H1 (cell line): ENCODE measurements around the gene MORF4L1. TPM values are rescaled to one million over a fixed set of nuclear protein-coding genes. Genes with fewer than 3 reads are reported as not detected.
"Not testable (repeated sequence)": the region's sequence is repeated elsewhere in the genome, so short reads cannot be mapped to it uniquely, and the experiment has no call there.

Experiments
- CTCF ChIA-PET: fragments of 300-600 bp; sonication (Branson Sonifier 250); formaldehyde crosslinking; loops from one replicate; lab custom pipeline; 2021; ENCODE audit not compliant: partially characterized antibody; lab: Charles Lee
- POLR2A ChIA-PET: fragments of 300-600 bp; sonication (Branson Sonifier 250); formaldehyde crosslinking; loops from one replicate; lab custom pipeline; 2021; ENCODE audit warnings: inconsistent platforms; ENCODE audit not compliant: partially characterized antibody; lab: Charles Lee
- DNase-seq, 2 experiments: peaks; one replicate each; pipeline versions ENCODE4 v3.0.0 to v3.0.0-alpha.2; 2010 to 2022; ENCODE audit warnings: low spot score in 2 of 2, low read depth in 1 of 2, mixed read lengths in 1 of 2
- FAIRE-seq: peaks from 2 replicates; lab custom pipeline; 2011; peaks lifted over from hg19 to GRCh38; lab: Jason Lieb, UNC
- H2AFZ ChIP-seq: 2 replicates; pipeline ENCODE4 v1.8.1; 2012; ENCODE audit warnings: low read length, inconsistent platforms
- H2AK5ac ChIP-seq: 2 replicates; pipeline ENCODE4 v1.6.1; 2013; ENCODE audit warnings: low read depth, low read length
- H2BK120ac ChIP-seq: replicated peaks from 2 replicates; pipeline ENCODE3; 2013; ENCODE audit warnings: low read depth, low read length, inconsistent platforms
- H2BK12ac ChIP-seq: 2 replicates; pipeline ENCODE4 v1.6.1; 2013; ENCODE audit warnings: low read depth, low read length
- H2BK15ac ChIP-seq: 2 replicates; pipeline ENCODE4 v1.6.1; 2013; ENCODE audit warnings: low read length
- H2BK20ac ChIP-seq: 2 replicates; pipeline ENCODE4 v1.6.1; 2013; ENCODE audit warnings: low read length
- H2BK5ac ChIP-seq: 2 replicates; pipeline ENCODE4 v1.6.1; 2013; ENCODE audit warnings: low read depth, low read length
- H3K14ac ChIP-seq: 2 replicates; pipeline ENCODE4 v1.6.1; 2013; ENCODE audit warnings: inconsistent platforms; ENCODE audit not compliant: insufficient read length
- H3K18ac ChIP-seq: 2 replicates; pipeline ENCODE4 v1.6.1; 2013; ENCODE audit warnings: low read length; ENCODE audit errors: extremely low read depth
- H3K23ac ChIP-seq: 2 replicates; pipeline ENCODE4 v1.6.1; 2013; ENCODE audit warnings: inconsistent platforms; ENCODE audit not compliant: insufficient read length
- H3K23me2 ChIP-seq: 2 replicates; pipeline ENCODE4 v1.6.1; 2013; ENCODE audit warnings: low read depth, low read length
- H3K27ac ChIP-seq: 2 replicates; pipeline ENCODE4 v1.6.1; 2011; ENCODE audit warnings: low read depth, low read length, inconsistent platforms
- H3K27me3 ChIP-seq, 4 experiments: replicated peaks in 1 of 4; 1 replicate in 1 of 4; 2 replicates in 3 of 4; pipeline versions ENCODE4 v1.6.1 to v1.8.1; 2011 to 2013; ENCODE audit warnings: low read length in 3 of 4, mild to moderate bottlenecking in 3 of 4, inconsistent platforms in 2 of 4, mixed read lengths in 2 of 4, moderate library complexity in 1 of 4; ENCODE audit not compliant: control insufficient read depth in 3 of 4, insufficient read depth in 3 of 4; ENCODE audit errors: extremely low read depth in 1 of 4
- H3K36me3 ChIP-seq, 4 experiments: 2 replicates each; pipeline versions ENCODE4 v1.6.1 to v1.8.1; 2011 to 2013; ENCODE audit warnings: mild to moderate bottlenecking in 4 of 4, low read length in 3 of 4, moderate library complexity in 2 of 4, control low read depth in 1 of 4, inconsistent platforms in 1 of 4; ENCODE audit not compliant: insufficient read depth in 4 of 4, control insufficient read depth in 2 of 4
- H3K4ac ChIP-seq: replicated peaks from 2 replicates; pipeline ENCODE3; 2013; ENCODE audit warnings: low read length, low read depth, mixed read lengths, inconsistent platforms; ENCODE audit not compliant: insufficient read length
- H3K4me1 ChIP-seq, 4 experiments: replicated peaks in 1 of 4; 1 replicate in 1 of 4; 2 replicates in 3 of 4; pipeline versions ENCODE4 v1.6.1 to v1.8.1; 2011 to 2013; ENCODE audit warnings: low read length in 3 of 4, inconsistent platforms in 2 of 4, mixed read lengths in 1 of 4; ENCODE audit not compliant: insufficient read depth in 4 of 4, control insufficient read depth in 3 of 4
- H3K4me2 ChIP-seq, 2 experiments: 2 replicates each; pipeline versions ENCODE4 v1.6.1 to v1.8.1; 2011 to 2013; ENCODE audit warnings: low read depth in 2 of 2, low read length in 2 of 2, control low read depth in 1 of 2, inconsistent platforms in 1 of 2, mild to moderate bottlenecking in 1 of 2; ENCODE audit not compliant: insufficient read depth in 1 of 2
- H3K4me3 ChIP-seq, 4 experiments: fragments of 200-600, 300-600 bp in 1 of 4; sonication (generic), shearing (Covaris generic), sonication (Bioruptor Twin) in 1 of 4; 2 replicates each; pipeline versions ENCODE4 v1.5.1 to v1.8.1; 2011 to 2016; ENCODE audit warnings: low read length in 4 of 4, low read depth in 3 of 4, control low read depth in 2 of 4, inconsistent platforms in 2 of 4, mild to moderate bottlenecking in 2 of 4, mixed read lengths in 1 of 4, moderate library complexity in 1 of 4; ENCODE audit not compliant: insufficient read depth in 2 of 4; ENCODE audit errors: extremely low read depth in 1 of 4
- H3K56ac ChIP-seq: replicated peaks from 2 replicates; pipeline ENCODE3; 2013; ENCODE audit warnings: low read depth, mild to moderate bottlenecking, mixed read lengths, low read length, inconsistent platforms; ENCODE audit not compliant: insufficient read length
- H3K79me1 ChIP-seq: 2 replicates; pipeline ENCODE4 v1.6.1; 2013; ENCODE audit warnings: low read depth, low read length, control low read depth
- H3K79me2 ChIP-seq, 2 experiments: 2 replicates each; pipeline versions ENCODE4 v1.6.1 to v1.8.1; 2012 to 2013; ENCODE audit warnings: low read length in 2 of 2, mild to moderate bottlenecking in 2 of 2, inconsistent platforms in 1 of 2; ENCODE audit not compliant: insufficient read depth in 2 of 2, control insufficient read depth in 1 of 2
- H3K9ac ChIP-seq, 4 experiments: replicated peaks in 1 of 4; 1 replicate in 1 of 4; 2 replicates in 3 of 4; pipeline versions ENCODE4 v1.6.1 to v1.8.1; 2011 to 2013; ENCODE audit warnings: low read depth in 3 of 4, low read length in 3 of 4, control low read depth in 2 of 4, mild to moderate bottlenecking in 2 of 4, moderate library complexity in 2 of 4, inconsistent platforms in 1 of 4; ENCODE audit errors: extremely low read depth in 1 of 4
- H3K9me3 ChIP-seq, 2 experiments: 2 replicates each; pipeline versions ENCODE4 v1.6.1 to v1.8.1; 2012 to 2013; ENCODE audit warnings: mild to moderate bottlenecking in 2 of 2, moderate library complexity in 2 of 2, control low read depth in 1 of 2, inconsistent platforms in 1 of 2, low read depth in 1 of 2, low read length in 1 of 2, mixed read lengths in 1 of 2; ENCODE audit not compliant: insufficient read depth in 2 of 2
- H4K20me1 ChIP-seq, 2 experiments: replicated peaks in 1 of 2; 2 replicates each; pipeline versions ENCODE3 to v1.8.1; 2011 to 2013; ENCODE audit warnings: inconsistent platforms in 2 of 2, low read length in 2 of 2, mild to moderate bottlenecking in 1 of 2; ENCODE audit not compliant: insufficient read depth in 2 of 2, control insufficient read depth in 1 of 2
- H4K5ac ChIP-seq: 2 replicates; pipeline ENCODE4 v1.6.1; 2013; ENCODE audit warnings: low read length, low read depth, mixed read lengths, inconsistent platforms; ENCODE audit not compliant: insufficient read length
- H4K8ac ChIP-seq: 2 replicates; pipeline ENCODE4 v1.8.0; 2013; ENCODE audit warnings: mild to moderate bottlenecking, moderate library complexity, low read length, inconsistent platforms; ENCODE audit not compliant: insufficient read depth; ENCODE audit errors: extremely low read depth
- H4K91ac ChIP-seq: replicated peaks from 2 replicates; pipeline ENCODE3; 2013; ENCODE audit warnings: low read length, mixed read lengths, inconsistent platforms; ENCODE audit not compliant: insufficient read length
- E2F6 ChIP-seq: IDR thresholded peaks from 2 replicates; pipeline ENCODE4 v1.6.1; 2012; ENCODE audit warnings: inconsistent platforms
- KDM5A ChIP-seq: fragments of 200-600 bp; IDR thresholded peaks from 2 replicates; pipeline ENCODE4 v1.7.1; 2012; ENCODE audit warnings: mild to moderate bottlenecking, low read length, inconsistent platforms, mixed read lengths
- RBBP5 ChIP-seq: IDR thresholded peaks from 2 replicates; pipeline ENCODE4 v1.7.1; 2012; ENCODE audit warnings: low read depth, mild to moderate bottlenecking, inconsistent platforms, low read length, moderate library complexity, borderline replicate concordance
- RFX5 ChIP-seq: IDR thresholded peaks from 2 replicates; pipeline ENCODE4 v1.6.1; 2011; ENCODE audit warnings: low read depth, low read length, improper control_type of control experiment, borderline replicate concordance
- WGBS, 2 experiments: shearing (Covaris generic) in 1 of 2; methylation state at CpG; one replicate each; pipeline versions ENCODE4 v1.1.6 to v1.1.7; 2013 to 2015; ENCODE audit warnings: low lambda C conversion rate in 2 of 2, mixed read lengths in 2 of 2, inconsistent platforms in 1 of 2, low coverage in 1 of 2, missing lambda C conversion rate in 1 of 2; ENCODE audit not compliant: insufficient replicate concordance in 2 of 2, insufficient coverage in 1 of 2, insufficient read length in 1 of 2; ENCODE audit errors: extremely low coverage in 1 of 2, missing lambda C conversion rate in 1 of 2; 5-methylcytosine and 5-hydroxymethylcytosine counted together
- polyA plus RNA-seq, 7 experiments: library from polyadenylated mRNA; depleted of rRNA in 3 of 7; stranded (reverse) in 5 of 7; unstranded in 2 of 7; fragments of >200 nt in 5 of 7; fragments of 200-250 nt in 2 of 7; gene quantifications; 1 replicate in 5 of 7; 2 replicates in 1 of 7; 4 replicates in 1 of 7; pipeline versions ENCODE4 v1.2.1 to v1.2.3, GENCODE V29; 2011 to 2013; ENCODE audit warnings: missing spikeins in 2 of 7, mixed read lengths in 2 of 7
- total RNA-seq: library from RNA; stranded (reverse); fragmentation: NEBNext Ultra II Directional; extraction: Animal tissue kit (Norgen Biotek cat#: 25700); gene quantifications from 2 replicates; pipeline ENCODE4 v1.2.1, GENCODE V29; 2021

The MORF4L1 gene
- total and polyA plus RNA-seq, 2 of the 8 experiments (the other 6 are each of a cell fraction or from before 2014, with no cell fraction given), result 260 to 533 TPM

DNA sequence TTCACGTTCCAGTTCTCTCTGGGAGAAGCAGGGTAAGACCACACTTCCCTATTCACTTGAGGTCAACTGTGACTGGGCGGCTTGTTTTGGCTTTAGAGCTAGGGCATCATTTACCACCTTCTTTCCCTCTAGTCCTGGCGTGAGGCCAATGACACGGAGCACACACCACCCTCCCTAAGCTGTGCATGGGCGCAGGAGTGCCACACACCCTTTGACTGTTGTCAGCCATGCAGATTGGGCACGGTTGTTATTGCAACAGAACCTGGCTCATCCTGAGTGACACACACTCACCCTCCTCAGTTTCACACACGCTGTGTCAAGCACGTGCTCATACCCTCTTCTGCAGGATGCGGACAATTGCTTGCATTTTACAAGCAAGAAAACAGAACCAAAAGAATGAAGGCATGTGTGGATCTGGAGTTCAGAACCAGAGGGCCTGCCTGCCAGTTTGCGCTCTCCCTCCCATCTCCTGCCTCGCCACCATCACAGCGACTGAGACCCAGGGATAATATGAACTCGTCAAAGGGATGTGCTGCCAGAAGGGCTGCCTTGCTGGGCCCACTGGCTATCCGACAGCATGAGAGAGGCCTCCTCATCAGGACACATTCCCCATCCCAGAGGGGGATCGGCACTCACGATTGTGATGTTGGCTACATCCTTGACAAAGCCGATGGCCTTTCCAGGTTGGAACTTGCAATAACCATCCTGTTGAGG lies 54.5 kb downstream of the MORF4L1 start (continued):
- TF ChIP-seq RBBP5 (no peak), E2F6 (no peak), KDM5A (no peak), RFX5 (no peak)

DNA sequence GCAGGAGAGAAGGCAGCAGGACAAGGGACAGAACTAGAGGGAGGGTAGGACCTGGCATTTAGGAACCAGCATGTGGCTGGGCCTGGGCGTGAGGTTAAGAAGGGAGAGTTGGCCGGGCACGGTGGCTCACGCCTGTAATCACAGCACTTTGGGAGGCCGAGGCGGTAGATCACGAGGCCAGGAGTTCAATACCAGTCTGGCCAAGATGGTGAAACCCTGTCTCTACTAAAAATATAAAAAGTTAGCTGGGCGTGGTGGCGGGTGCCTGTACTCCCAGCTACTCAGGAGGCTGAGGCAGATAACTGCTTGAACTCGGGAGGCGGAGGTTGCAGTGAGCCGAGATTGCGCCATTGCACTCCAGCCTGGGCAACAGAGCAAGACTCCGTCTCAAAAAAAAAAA lies 55.5 kb downstream of the MORF4L1 start:
- H4K8ac ChIP-seq, H3K18ac ChIP-seq, H4K5ac ChIP-seq, H4K20me1 ChIP-seq, H3K23ac ChIP-seq, H3K9me3 ChIP-seq, H3K4me3 ChIP-seq, H3K79me1 ChIP-seq, H3K27ac ChIP-seq, H3K9ac ChIP-seq, H3K36me3 ChIP-seq, H3K4me2 ChIP-seq, H4K91ac ChIP-seq, DNase-seq, H2BK20ac ChIP-seq, H3K79me2 ChIP-seq, H2BK120ac ChIP-seq, H3K4me1 ChIP-seq, H3K4ac ChIP-seq, H2BK12ac ChIP-seq, FAIRE-seq, H2BK5ac ChIP-seq, H2AK5ac ChIP-seq, H2AFZ ChIP-seq, H2BK15ac ChIP-seq, H3K56ac ChIP-seq, H3K27me3 ChIP-seq, H3K23me2 ChIP-seq, H3K14ac ChIP-seq, POLR2A ChIA-PET: not testable (repeated sequence)
- CTCF ChIA-PET, result interaction anchor here (1.3 kb wide), 1 partner anchor 15 kb away, joined by 3 read pairs; no protein-coding TSS in a partner anchor
- WGBS, 2 experiments, result 85% methylated on average over 11 of the region's 14 CpGs; no CpG with 5 or more reads in 1 of the 2 experiments
